Esophagus (tissue), 2 donors: ENCODE data around the gene SMOC2. TPM values are rescaled to one million over a fixed set of nuclear protein-coding genes. Genes with fewer than 3 reads are reported as not detected.

Experiments used
- H3K27ac ChIP-seq, 2 donors: one replicate each; pipeline ENCODE4 v1.5.1; 2013; ENCODE audit warnings: low read depth in 2 of 2, mild to moderate bottlenecking in 2 of 2, inconsistent platforms in 1 of 2, low read length in 1 of 2, moderate library complexity in 1 of 2
- H3K27me3 ChIP-seq, 2 donors: one replicate each; pipeline ENCODE4 v1.6.1; 2013; ENCODE audit warnings: low read length in 2 of 2, control low read depth in 1 of 2, mild to moderate bottlenecking in 1 of 2; ENCODE audit not compliant: insufficient read depth in 2 of 2, control insufficient read depth in 1 of 2
- H3K36me3 ChIP-seq, 2 donors: one replicate each; pipeline ENCODE4 v1.6.1; 2013; ENCODE audit warnings: low read length in 1 of 2; ENCODE audit not compliant: control insufficient read depth in 2 of 2, insufficient read depth in 2 of 2
- H3K4me1 ChIP-seq, 2 donors: one replicate each; pipeline ENCODE4 v1.6.1; 2013; ENCODE audit warnings: low read length in 1 of 2; ENCODE audit not compliant: control insufficient read depth in 2 of 2, insufficient read depth in 2 of 2
- H3K4me3 ChIP-seq, 2 donors: one replicate each; pipeline ENCODE4 v1.5.1; 2013; ENCODE audit warnings: low read length in 2 of 2, mild to moderate bottlenecking in 2 of 2, low read depth in 1 of 2, moderate library complexity in 1 of 2
- H3K9me3 ChIP-seq, 2 donors: one replicate each; pipeline ENCODE4 v1.6.1; 2013; ENCODE audit warnings: mild to moderate bottlenecking in 2 of 2, low read depth in 1 of 2, low read length in 1 of 2, moderate library complexity in 1 of 2; ENCODE audit not compliant: control insufficient read depth in 2 of 2, insufficient read depth in 1 of 2
- WGBS, 2 donors: extraction: QIAGEN DNeasy Blood & Tissue Kit; methylation state at CpG; one replicate each; pipeline ENCODE4 v1.1.7; 2013; 5-methylcytosine and 5-hydroxymethylcytosine counted together
- polyA plus RNA-seq, 2 donors: library from polyadenylated mRNA; stranded (reverse); fragments of 200-250 nt; gene quantifications; one replicate each; pipeline ENCODE4 v1.2.3, GENCODE V29; 2013
- donor health status: healthy with polysubstance abuse.
- donor health status: Bipolar disorder and iron deficiency.

The SMOC2 gene
- polyA plus RNA-seq, 2 donors: 4.6 to 14.4 TPM

- no peak overlapping the region for H3K27ac ChIP-seq
- WGBS, 2 donors: 51 to 64% methylated on average over 18 of the region's 18 CpGs
- peaks cover 4 to 10% of the 10 kb centered on the region in 2 donors for H3K4me1 ChIP-seq
Observed at GRCh38 chr6:168452685-168453377, 11.8 kb downstream of the SMOC2 start.

DNA sequence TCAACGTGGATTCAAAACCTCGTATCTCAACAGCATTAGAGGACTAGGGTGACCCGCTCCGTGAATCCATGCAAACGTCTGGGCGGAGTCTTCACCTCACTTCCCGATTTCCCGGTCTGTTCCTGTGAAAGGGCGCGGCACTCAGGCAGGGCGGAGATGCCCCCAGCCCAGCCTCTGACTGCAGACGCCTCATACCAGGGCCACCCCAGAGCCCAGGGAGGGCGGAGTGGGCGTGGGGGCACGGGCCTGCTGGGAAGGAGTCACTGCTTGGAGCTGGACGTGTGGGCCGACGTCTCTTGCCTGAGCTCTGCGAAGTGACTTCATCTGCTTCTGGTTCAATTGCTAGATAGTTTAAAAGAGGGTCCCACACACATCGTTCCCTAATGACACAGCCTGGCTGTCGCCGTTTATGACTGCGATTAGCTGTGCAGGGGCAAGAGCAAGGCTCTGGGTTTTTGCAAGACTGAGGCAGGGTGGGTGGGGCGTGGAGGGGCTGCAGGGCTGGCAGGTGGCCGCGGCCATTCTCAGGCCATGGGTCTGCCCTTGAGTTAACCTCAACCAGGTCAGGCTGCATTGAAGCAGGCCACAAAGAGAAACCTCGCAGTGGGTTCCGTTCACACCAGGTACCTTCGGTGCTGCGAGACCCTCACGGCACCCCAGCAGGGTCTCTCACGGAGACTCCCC, 15.0 kb downstream of the SMOC2 start:
- H3K4me1 ChIP-seq: peaks cover 4 to 10% of the 10 kb centered on the region in 2 donors
- H3K36me3 ChIP-seq: no peaks in the 10 kb centered on the region
- no peak overlapping the region for H3K27ac ChIP-seq
- H3K27me3 ChIP-seq: no peaks in the 10 kb centered on the region
- H3K4me3 ChIP-seq: no peak overlapping the region
- H3K9me3 ChIP-seq: no peaks in the 10 kb centered on the region
- 78 to 84% methylated on average over 32 of the region's 32 CpGs for WGBS, 2 donors

More at GRCh38 chr6:168452685-168453377, 11.8 kb downstream of the SMOC2 start:
- no peaks in the 10 kb centered on the region for H3K27me3 ChIP-seq
- no peaks in the 10 kb centered on the region for H3K9me3 ChIP-seq
- no peak overlapping the region for H3K4me3 ChIP-seq
- no peaks in the 10 kb centered on the region for H3K36me3 ChIP-seq

GRCh38 chr6:168456907-168457652, 16.1 kb downstream of the SMOC2 start:
- no peaks in the 10 kb centered on the region for H3K9me3 ChIP-seq
- no peaks in the 10 kb centered on the region for H3K27me3 ChIP-seq
- no peak overlapping the region for H3K4me3 ChIP-seq
- H3K36me3 ChIP-seq: no peaks in the 10 kb centered on the region
- peaks cover 4 to 10% of the 10 kb centered on the region in 2 donors for H3K4me1 ChIP-seq
- H3K27ac ChIP-seq: no peak overlapping the region
- 51 to 65% methylated on average over 31 of the region's 31 CpGs for WGBS, 2 donors

DNA sequence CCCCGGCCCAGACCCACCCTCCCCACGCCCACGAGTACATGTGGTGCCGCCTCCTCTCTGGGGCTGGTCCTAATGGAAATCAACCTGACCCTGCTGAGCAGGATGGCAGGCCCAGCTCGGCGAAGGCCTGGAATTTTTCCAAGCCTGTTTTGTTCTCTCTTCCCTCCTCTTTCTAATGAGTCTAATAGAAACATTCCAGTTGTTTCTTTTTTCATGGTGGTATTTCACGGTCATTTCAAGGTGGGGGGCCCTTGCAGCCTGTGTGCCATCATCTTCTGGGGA, 16.6 kb downstream of the SMOC2 start:
- Histone ChIP-seq H3K27me3 (no peaks in the 10 kb centered on the region), H3K36me3 (no peaks in the 10 kb centered on the region), H3K9me3 (no peaks in the 10 kb centered on the region), H3K4me1 (peaks cover 4 to 10% of the 10 kb centered on the region in 2 donors), H3K4me3 (no peak overlapping the region), H3K27ac (no peak overlapping the region)
- WGBS, 2 donors: 34 to 43% methylated on average over 7 of the region's 7 CpGs

DNA sequence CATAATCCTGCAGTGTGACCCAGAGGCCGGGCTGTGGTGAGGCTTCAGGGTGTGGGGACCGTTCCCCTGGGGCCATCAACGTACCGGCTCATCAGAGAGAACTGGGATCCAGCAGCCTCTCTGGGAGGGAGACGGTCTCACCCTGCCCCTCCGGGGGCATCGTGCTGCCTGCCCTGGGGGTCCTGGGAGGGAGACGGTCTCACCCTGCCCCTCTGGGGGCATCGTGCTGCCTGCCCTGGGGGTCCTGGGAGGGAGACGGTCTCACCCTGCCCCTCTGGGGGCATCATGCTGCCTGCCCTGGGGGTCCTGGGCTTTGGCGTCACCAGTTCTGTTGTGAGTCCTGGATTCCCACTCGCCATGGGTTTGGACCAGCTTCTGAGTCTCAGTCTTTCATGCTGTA, 17.1 kb downstream of the SMOC2 start:
- H3K9me3 ChIP-seq: no peaks in the 10 kb centered on the region
- H3K36me3 ChIP-seq: no peaks in the 10 kb centered on the region
- no peaks in the 10 kb centered on the region for H3K27me3 ChIP-seq
- 89 to 91% methylated on average over 9 to 12 of the region's 12 CpGs for WGBS, 2 donors
- no peak overlapping the region for H3K27ac ChIP-seq
- no peak overlapping the region for H3K4me3 ChIP-seq
- H3K4me1 ChIP-seq: peaks cover 4 to 7% of the 10 kb centered on the region in 2 donors

- no peaks in the 10 kb centered on the region for H3K27me3 ChIP-seq
- WGBS, 2 donors: 96% methylated on average over 7 to 9 of the region's 9 CpGs
- H3K27ac ChIP-seq: no peak overlapping the region
- H3K36me3 ChIP-seq: no peaks in the 10 kb centered on the region
- H3K4me1 ChIP-seq: peaks cover 4 to 7% of the 10 kb centered on the region in 2 donors
- no peak overlapping the region for H3K4me3 ChIP-seq
- no peaks in the 10 kb centered on the region for H3K9me3 ChIP-seq
Observed at GRCh38 chr6:168459572-168459971, 18.6 kb downstream of the SMOC2 start.

DNA sequence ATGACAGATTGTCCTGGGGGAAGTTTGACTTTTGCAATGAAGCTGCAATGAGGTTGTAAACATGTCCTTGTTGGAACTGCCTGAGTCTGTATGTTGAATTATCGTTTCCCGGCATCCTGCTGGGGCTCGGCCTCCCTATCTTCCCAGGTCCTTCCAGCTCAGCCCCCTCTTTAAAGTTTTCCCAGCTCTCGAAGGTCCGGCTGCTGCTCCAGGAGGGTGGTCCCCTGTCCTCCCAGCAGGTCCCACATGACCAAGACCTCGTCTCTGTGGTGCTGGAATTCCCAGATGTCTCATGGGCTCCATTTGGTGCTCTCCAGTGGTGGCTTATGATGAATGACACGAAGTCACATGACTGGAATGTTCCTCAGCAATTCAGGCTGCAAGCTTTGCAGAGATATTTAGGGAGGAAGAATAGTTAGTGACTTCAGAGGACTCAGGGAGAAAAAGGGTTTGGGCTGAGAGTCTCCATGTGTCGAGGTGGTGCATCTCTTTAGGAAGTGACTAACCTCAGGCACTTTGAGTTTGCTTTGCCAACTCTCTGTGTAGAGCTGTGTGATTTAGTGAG, 21.4 kb downstream of the SMOC2 start:
- 74 to 77% methylated on average over 8 of the region's 8 CpGs for WGBS, 2 donors
- no peak overlapping the region for H3K27ac ChIP-seq
- no peak overlapping the region for H3K4me3 ChIP-seq
- no peaks in the 10 kb centered on the region for H3K4me1 ChIP-seq
- H3K36me3 ChIP-seq: no peaks in the 10 kb centered on the region
- H3K27me3 ChIP-seq: no peaks in the 10 kb centered on the region
- H3K9me3 ChIP-seq: no peaks in the 10 kb centered on the region

DNA sequence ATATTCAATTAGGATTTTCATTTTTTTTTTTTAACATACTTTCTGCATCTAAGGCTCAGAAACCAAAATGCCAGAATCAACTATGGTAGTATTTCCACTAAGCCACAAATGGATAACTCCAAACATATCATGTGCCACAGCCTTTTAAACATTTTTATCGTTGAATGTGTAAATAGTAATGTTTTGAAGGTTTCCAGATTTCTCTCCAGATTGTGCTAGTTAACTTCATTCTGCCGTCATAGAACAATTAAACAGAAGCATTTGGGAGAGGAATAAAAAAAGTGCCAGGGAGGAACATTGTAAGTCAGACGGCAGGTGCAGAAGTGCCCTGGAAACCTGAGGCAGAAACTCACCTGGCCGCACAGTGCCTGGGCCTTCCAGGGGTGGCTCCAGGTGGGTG, 23.6 kb downstream of the SMOC2 start:
- Histone ChIP-seq H3K27me3 (no peaks in the 10 kb centered on the region), H3K4me3 (no peak overlapping the region), H3K27ac (no peak overlapping the region), H3K4me1 (no peaks in the 10 kb centered on the region), H3K36me3 (no peaks in the 10 kb centered on the region), H3K9me3 (no peaks in the 10 kb centered on the region)
- 72 to 83% methylated on average over 4 of the region's 4 CpGs for WGBS, 2 donors

- H3K9me3 ChIP-seq: no peaks in the 10 kb centered on the region
- no peaks in the 10 kb centered on the region for H3K27me3 ChIP-seq
- WGBS, 2 donors: 76 to 89% methylated on average over 5 of the region's 5 CpGs
- no peak overlapping the region for H3K27ac ChIP-seq
- H3K36me3 ChIP-seq: no peaks in the 10 kb centered on the region
- no peak overlapping the region for H3K4me3 ChIP-seq
- H3K4me1 ChIP-seq: no peaks in the 10 kb centered on the region
Observed at GRCh38 chr6:168468045-168468444, 27.1 kb downstream of the SMOC2 start.
